GM18505 (cell line): ENCODE measurements around the gene CNTNAP1.
"Not testable (repeated sequence)": the region's sequence is repeated elsewhere in the genome, so short reads cannot be mapped to it uniquely, and the experiment has no call there.

ENCODE experiments used
- ATAC-seq: cut with Tn5 transposase; IDR thresholded peaks from one replicate; pipeline ENCODE4 v1.9.1; 2021; ENCODE audit not compliant: unreplicated experiment
- POLR2A ChIP-seq: IDR thresholded peaks from 4 replicates; pipeline ENCODE4 v1.6.1; 2011; ENCODE audit warnings: borderline replicate concordance; ENCODE audit not compliant: insufficient read depth, insufficient read length; ENCODE audit errors: extremely low read depth

CNTNAP1 gene

GRCh38 chr17:42681976-42682721, at the start of gene CNTNAP1:
Gene CNTNAP1 (plus strand): TSS chr17:42682531. CDS start chr17:42682830, 299 bp downstream.
- TF ChIP-seq POLR2A = no peak
- no peak for ATAC-seq

GRCh38 chr17:42632949-42633444, 49.3 kb upstream of the CNTNAP1 start:
- TF ChIP-seq POLR2A = no peak
- ATAC-seq = no peak

GRCh38 chr17:42639525-42640113, 42.7 kb upstream of the CNTNAP1 start:
- no peak for ATAC-seq
- no peak for TF ChIP-seq POLR2A

GRCh38 chr17:42640121-42640520, 42.2 kb upstream of the CNTNAP1 start:
- ATAC-seq = no peak

GRCh38 chr17:42642336-42642735, 40.0 kb upstream of the CNTNAP1 start:
- no peak for TF ChIP-seq POLR2A
- ATAC-seq = no peak

More at GRCh38 chr17:42640121-42640520, 42.2 kb upstream of the CNTNAP1 start:
- no peak for TF ChIP-seq POLR2A

- no peak for TF ChIP-seq POLR2A
- ATAC-seq = no peak
Measured at GRCh38 chr17:42647778-42648177, 34.6 kb upstream of the CNTNAP1 start.

- ATAC-seq = no peak
- TF ChIP-seq POLR2A = no peak
Measured at GRCh38 chr17:42651392-42651791, 30.9 kb upstream of the CNTNAP1 start.

GRCh38 chr17:42653179-42654124, 28.9 kb upstream of the CNTNAP1 start:
- TF ChIP-seq POLR2A = no peak
- no peak for ATAC-seq

- TF ChIP-seq POLR2A = no peak
- no peak for ATAC-seq
Measured at GRCh38 chr17:42655528-42655927, 26.8 kb upstream of the CNTNAP1 start.

- ATAC-seq = no peak
- no peak for TF ChIP-seq POLR2A
Measured at GRCh38 chr17:42657824-42658588, 24.3 kb upstream of the CNTNAP1 start.

GRCh38 chr17:42659079-42659931, 23.0 kb upstream of the CNTNAP1 start, which contains the start of gene TUBG2:
Gene TUBG2 (plus strand): TSS chr17:42659284. CDS start chr17:42659504, 220 bp downstream.
- ATAC-seq = no peak
- TF ChIP-seq POLR2A = peak; percentile 65

GRCh38 chr17:42659932-42660274, 22.4 kb upstream of the CNTNAP1 start:
- not testable (repeated sequence) for ATAC-seq
